ENCODE data around the gene PRDX1.

The PRDX1 gene

GRCh38 chr1:45552331-45552730 lies 30.6 kb upstream of the PRDX1 start:
- Histone ChIP-seq H3K4me1 (ENCODE audit: control insufficient read depth in 2 of 2, insufficient read depth in 2 of 2, low read length in 2 of 2) (peaks cover 13 to 16% of the 10 kb centered on the region in 2 donors), H3K27me3 (ENCODE audit: control insufficient read depth in 2 of 2, insufficient read depth in 2 of 2, low read length in 2 of 2) (no peaks in the 10 kb centered on the region), H3K9ac (ENCODE audit: low read depth in 1 of 2, low read length in 2 of 2) (no peak overlapping the region), H3K4me3 (ENCODE audit: low read length in 2 of 2) (peak overlapping the region in 1 of 2 donors; percentile 98), H3K36me3 (ENCODE audit: control insufficient read depth in 2 of 2, insufficient read depth in 2 of 2, low read length in 2 of 2) (peaks cover 2 to 10% of the 10 kb centered on the region in 2 donors), H3K9me3 (ENCODE audit: control insufficient read depth in 2 of 2, low read length in 2 of 2) (no peaks in the 10 kb centered on the region), H3K27ac (ENCODE audit: low read depth in 2 of 2, low read length in 2 of 2) (no peak overlapping the region)

- H3K36me3 ChIP-seq (ENCODE audit: control insufficient read depth in 2 of 2, insufficient read depth in 2 of 2, low read length in 2 of 2), result peaks cover 2 to 10% of the 10 kb centered on the region in 2 donors
- H3K4me1 ChIP-seq (ENCODE audit: control insufficient read depth in 2 of 2, insufficient read depth in 2 of 2, low read length in 2 of 2), result peaks cover 13 to 16% of the 10 kb centered on the region in 2 donors
- no peaks in the 10 kb centered on the region for H3K9me3 ChIP-seq (ENCODE audit: control insufficient read depth in 2 of 2, low read length in 2 of 2)
- H3K27ac ChIP-seq (ENCODE audit: low read depth in 2 of 2, low read length in 2 of 2), result peak overlapping the region in 1 of 2 donors; percentile 85
- peak overlapping the region; percentile 89 to 98 for H3K4me3 ChIP-seq (ENCODE audit: low read length in 2 of 2)
- no peaks in the 10 kb centered on the region for H3K27me3 ChIP-seq (ENCODE audit: control insufficient read depth in 2 of 2, insufficient read depth in 2 of 2, low read length in 2 of 2)
- H3K9ac ChIP-seq (ENCODE audit: low read depth in 1 of 2, low read length in 2 of 2), result peak overlapping the region; percentile 72 to 75
Observed at GRCh38 chr1:45551684-45552083, 30.0 kb upstream of the PRDX1 start.

DNA sequence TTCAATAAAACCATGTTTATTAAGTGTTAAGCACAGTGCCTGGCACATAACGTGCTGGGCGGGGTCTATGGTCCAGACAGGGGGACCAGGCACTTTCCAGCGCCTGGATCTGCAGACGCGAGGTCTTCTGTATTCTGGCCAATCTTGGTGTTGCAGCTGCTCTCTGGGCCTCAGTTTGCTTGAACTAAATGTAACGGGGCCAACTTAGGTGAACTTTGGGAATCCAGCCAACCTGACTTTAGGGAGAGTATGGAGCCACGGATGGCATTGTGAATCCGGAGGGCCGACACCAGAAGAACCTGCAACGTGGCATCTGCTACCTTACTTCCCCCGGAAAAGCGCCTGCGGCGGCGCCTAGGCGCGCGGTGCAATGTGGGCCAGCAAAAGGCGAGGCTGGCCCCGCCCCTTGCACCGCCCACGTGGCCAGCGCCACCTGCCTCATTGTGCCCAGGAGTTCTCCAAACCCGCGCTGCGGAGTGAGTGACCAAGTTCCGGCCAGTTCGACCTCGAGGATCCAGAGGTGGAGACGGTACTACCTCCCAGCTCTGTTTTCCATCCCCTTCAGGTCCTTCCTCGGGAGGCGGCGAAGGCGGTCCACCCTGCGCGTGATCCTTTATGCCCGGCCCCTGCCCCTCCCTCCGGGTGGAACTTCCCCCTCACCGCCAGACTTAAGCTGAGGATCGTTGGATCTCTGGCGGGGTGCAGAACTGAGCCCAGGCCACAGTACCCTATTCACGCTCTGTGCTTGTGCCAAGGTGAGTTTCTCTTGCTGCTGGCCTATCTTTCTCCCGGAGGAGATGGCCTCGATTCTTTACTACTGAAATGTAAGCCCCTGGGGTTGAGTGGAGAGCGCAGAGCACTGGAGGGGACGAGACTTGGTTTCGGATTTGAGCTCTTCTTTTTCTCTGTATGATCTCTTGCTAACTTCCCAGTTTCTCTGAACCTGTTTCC lies 29.0 kb upstream of the PRDX1 start, which contains the start of gene AKR1A1:
Gene AKR1A1 (plus strand): TSS at position 426 of the 951 bp plus-strand sequence. CDS start 10,969 bp downstream, outside the sequence.
- no peaks in the 10 kb centered on the region for H3K9me3 ChIP-seq (ENCODE audit: control insufficient read depth in 2 of 2, low read length in 2 of 2)
- peaks cover under 1 to 5% of the 10 kb centered on the region in 2 donors for H3K36me3 ChIP-seq (ENCODE audit: control insufficient read depth in 2 of 2, insufficient read depth in 2 of 2, low read length in 2 of 2)
- peak within 1 kb of the TSS; percentile 89 to 98 for H3K4me3 ChIP-seq (ENCODE audit: low read length in 2 of 2)
- H3K27ac ChIP-seq (ENCODE audit: low read depth in 2 of 2, low read length in 2 of 2), result peak within 1 kb of the TSS; percentile 85 to 95
- H3K27me3 ChIP-seq (ENCODE audit: control insufficient read depth in 2 of 2, insufficient read depth in 2 of 2, low read length in 2 of 2), result no peaks in the 10 kb centered on the region
- H3K9ac ChIP-seq (ENCODE audit: low read depth in 1 of 2, low read length in 2 of 2), result peak within 1 kb of the TSS; percentile 72 to 75
- peaks cover 13 to 16% of the 10 kb centered on the region in 2 donors for H3K4me1 ChIP-seq (ENCODE audit: control insufficient read depth in 2 of 2, insufficient read depth in 2 of 2, low read length in 2 of 2)

DNA sequence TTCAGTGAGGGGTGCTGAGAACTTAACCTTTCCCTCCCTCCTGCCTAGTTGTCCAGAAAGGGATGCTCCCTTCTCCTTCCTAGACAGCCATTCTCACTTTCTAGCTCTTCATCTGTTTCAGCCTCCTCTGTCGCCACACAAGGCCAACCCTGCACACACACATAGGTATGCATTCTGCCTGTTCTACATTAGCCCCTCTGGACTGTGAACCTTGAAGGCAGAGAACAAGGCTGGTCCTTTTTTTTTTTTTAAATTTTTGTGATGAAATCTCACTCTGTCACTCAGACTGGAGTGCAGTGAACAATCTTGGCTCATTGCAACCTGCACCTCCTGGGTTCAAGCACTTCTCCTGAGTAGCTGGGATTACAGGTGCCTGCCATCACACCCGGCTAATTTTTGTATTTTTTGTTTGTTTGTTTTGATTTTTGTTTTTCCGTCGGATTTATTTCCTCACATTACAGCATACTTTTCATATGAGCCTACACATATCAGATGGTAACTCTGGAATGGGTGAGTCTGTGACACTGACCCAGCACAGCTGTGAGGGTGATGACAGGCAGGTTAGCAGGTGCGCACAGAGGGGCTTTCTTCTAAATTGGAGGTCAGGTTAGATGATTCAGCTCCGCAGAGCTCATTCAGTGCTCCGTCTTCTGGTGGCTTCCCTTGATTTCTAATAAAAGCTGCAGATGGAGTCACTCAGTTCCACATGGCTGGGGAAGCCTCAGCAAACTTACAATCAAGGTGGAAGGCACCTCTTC lies 24.0 kb upstream of the PRDX1 start:
- Histone ChIP-seq H3K36me3 (ENCODE audit: control insufficient read depth in 2 of 2, insufficient read depth in 2 of 2, low read length in 2 of 2) (no peaks in the 10 kb centered on the region), H3K27ac (ENCODE audit: low read depth in 2 of 2, low read length in 2 of 2) (no peak overlapping the region), H3K27me3 (ENCODE audit: control insufficient read depth in 2 of 2, insufficient read depth in 2 of 2, low read length in 2 of 2) (no peaks in the 10 kb centered on the region), H3K9me3 (ENCODE audit: control insufficient read depth in 2 of 2, low read length in 2 of 2) (no peaks in the 10 kb centered on the region), H3K4me3 (ENCODE audit: low read length in 2 of 2) (no peak overlapping the region), H3K4me1 (ENCODE audit: control insufficient read depth in 2 of 2, insufficient read depth in 2 of 2, low read length in 2 of 2) (peaks cover 2 to 7% of the 10 kb centered on the region in 2 donors), H3K9ac (ENCODE audit: low read depth in 1 of 2, low read length in 2 of 2) (no peak overlapping the region)

- Histone ChIP-seq H3K4me1 (ENCODE audit: control insufficient read depth in 2 of 2, insufficient read depth in 2 of 2, low read length in 2 of 2) (peaks cover 0 to 7% of the 10 kb centered on the region in 2 donors), H3K36me3 (ENCODE audit: control insufficient read depth in 2 of 2, insufficient read depth in 2 of 2, low read length in 2 of 2) (no peaks in the 10 kb centered on the region), H3K27me3 (ENCODE audit: control insufficient read depth in 2 of 2, insufficient read depth in 2 of 2, low read length in 2 of 2) (no peaks in the 10 kb centered on the region), H3K9ac (ENCODE audit: low read depth in 1 of 2, low read length in 2 of 2) (no peak overlapping the region), H3K9me3 (ENCODE audit: control insufficient read depth in 2 of 2, low read length in 2 of 2) (no peaks in the 10 kb centered on the region), H3K4me3 (ENCODE audit: low read length in 2 of 2) (no peak overlapping the region), H3K27ac (ENCODE audit: low read depth in 2 of 2, low read length in 2 of 2) (no peak overlapping the region)
Observed at GRCh38 chr1:45545019-45545493, 23.4 kb upstream of the PRDX1 start.

- Histone ChIP-seq H3K36me3 (ENCODE audit: control insufficient read depth in 2 of 2, insufficient read depth in 2 of 2, low read length in 2 of 2) (no peaks in the 10 kb centered on the region), H3K9ac (ENCODE audit: low read depth in 1 of 2, low read length in 2 of 2) (no peak overlapping the region), H3K9me3 (ENCODE audit: control insufficient read depth in 2 of 2, low read length in 2 of 2) (no peaks in the 10 kb centered on the region), H3K4me3 (ENCODE audit: low read length in 2 of 2) (no peak overlapping the region), H3K27ac (ENCODE audit: low read depth in 2 of 2, low read length in 2 of 2) (no peak overlapping the region), H3K27me3 (ENCODE audit: control insufficient read depth in 2 of 2, insufficient read depth in 2 of 2, low read length in 2 of 2) (no peaks in the 10 kb centered on the region), H3K4me1 (ENCODE audit: control insufficient read depth in 2 of 2, insufficient read depth in 2 of 2, low read length in 2 of 2) (peaks cover 0 to 7% of the 10 kb centered on the region in 2 donors)
Observed at GRCh38 chr1:45544530-45544929, 22.8 kb upstream of the PRDX1 start.

DNA sequence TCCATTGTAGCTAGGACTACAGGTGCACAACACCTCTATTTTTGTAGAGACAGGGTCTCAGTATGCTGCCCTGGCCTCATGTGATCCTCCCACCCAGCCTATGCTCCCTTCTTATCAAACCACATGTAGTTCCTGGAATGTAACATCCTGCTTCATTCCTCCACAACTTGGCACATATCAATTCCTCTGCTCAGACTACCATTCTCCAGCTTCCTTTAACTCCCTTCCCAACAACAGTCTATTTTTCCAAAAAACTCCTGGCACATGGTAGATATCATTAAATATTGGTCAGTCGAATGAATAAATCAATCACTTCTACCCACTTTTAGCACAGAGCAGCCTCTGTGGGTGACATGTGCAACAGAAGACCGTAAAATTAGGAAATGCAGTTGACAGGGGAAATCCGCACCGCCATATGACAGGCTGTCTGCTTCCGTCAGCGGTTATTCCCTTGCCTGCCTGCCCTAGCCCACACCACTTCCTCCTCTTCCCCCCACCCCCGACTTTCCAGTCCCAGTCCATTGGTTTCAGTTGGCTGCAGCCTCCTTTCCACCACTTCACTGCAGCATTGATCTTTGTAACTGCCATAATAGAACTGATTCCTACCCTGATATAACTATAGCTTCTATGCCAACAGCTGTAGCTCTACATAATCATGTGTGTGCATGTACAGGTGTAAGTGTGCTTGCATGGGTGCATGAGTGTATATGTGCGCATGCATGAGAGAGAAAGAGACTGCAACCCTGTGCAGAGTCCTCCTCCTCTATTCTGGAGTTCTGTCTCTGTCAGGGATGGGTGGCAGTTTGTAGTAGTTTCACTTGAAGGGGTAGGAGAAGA lies 22.1 kb upstream of the PRDX1 start:
- H3K9me3 ChIP-seq (ENCODE audit: control insufficient read depth in 2 of 2, low read length in 2 of 2), result no peaks in the 10 kb centered on the region
- no peak overlapping the region for H3K9ac ChIP-seq (ENCODE audit: low read depth in 1 of 2, low read length in 2 of 2)
- H3K4me3 ChIP-seq (ENCODE audit: low read length in 2 of 2), result peak overlapping the region in 1 of 2 donors; percentile 45
- no peaks in the 10 kb centered on the region for H3K27me3 ChIP-seq (ENCODE audit: control insufficient read depth in 2 of 2, insufficient read depth in 2 of 2, low read length in 2 of 2)
- H3K4me1 ChIP-seq (ENCODE audit: control insufficient read depth in 2 of 2, insufficient read depth in 2 of 2, low read length in 2 of 2), result peaks cover 0 to 7% of the 10 kb centered on the region in 2 donors
- H3K36me3 ChIP-seq (ENCODE audit: control insufficient read depth in 2 of 2, insufficient read depth in 2 of 2, low read length in 2 of 2), result no peaks in the 10 kb centered on the region
- H3K27ac ChIP-seq (ENCODE audit: low read depth in 2 of 2, low read length in 2 of 2), result peak overlapping the region; percentile 5 to 52

- H3K27me3 ChIP-seq (ENCODE audit: control insufficient read depth in 2 of 2, insufficient read depth in 2 of 2, low read length in 2 of 2), result no peaks in the 10 kb centered on the region
- H3K9ac ChIP-seq (ENCODE audit: low read depth in 1 of 2, low read length in 2 of 2), result no peak overlapping the region
- peak overlapping the region; percentile 1 to 25 for H3K27ac ChIP-seq (ENCODE audit: low read depth in 2 of 2, low read length in 2 of 2)
- no peaks in the 10 kb centered on the region for H3K9me3 ChIP-seq (ENCODE audit: control insufficient read depth in 2 of 2, low read length in 2 of 2)
- no peak overlapping the region for H3K4me3 ChIP-seq (ENCODE audit: low read length in 2 of 2)
- H3K4me1 ChIP-seq (ENCODE audit: control insufficient read depth in 2 of 2, insufficient read depth in 2 of 2, low read length in 2 of 2), result peaks cover 0 to 7% of the 10 kb centered on the region in 2 donors
- H3K36me3 ChIP-seq (ENCODE audit: control insufficient read depth in 2 of 2, insufficient read depth in 2 of 2, low read length in 2 of 2), result no peaks in the 10 kb centered on the region
Observed at GRCh38 chr1:45542591-45542990, 20.9 kb upstream of the PRDX1 start.

DNA sequence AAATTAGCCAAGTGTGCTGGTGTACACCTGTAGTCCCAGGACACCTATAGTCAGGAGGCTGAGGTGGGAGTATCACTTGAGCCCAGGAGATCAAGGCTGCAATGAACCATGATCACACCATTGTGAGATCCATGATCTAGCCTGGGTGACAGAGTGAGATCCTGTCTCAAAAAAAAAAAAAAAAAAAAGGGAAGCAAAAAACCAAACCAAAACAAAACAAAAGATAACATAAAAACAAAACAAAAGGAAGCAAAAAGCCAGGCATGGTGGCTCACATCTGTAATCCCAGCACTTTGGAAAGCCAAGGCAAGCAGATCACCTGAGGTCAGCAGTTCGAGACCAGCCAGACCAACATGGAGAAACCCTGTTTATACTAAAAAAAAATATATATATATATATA lies 19.5 kb upstream of the PRDX1 start:
- peaks cover 0 to 7% of the 10 kb centered on the region in 2 donors for H3K4me1 ChIP-seq (ENCODE audit: control insufficient read depth in 2 of 2, insufficient read depth in 2 of 2, low read length in 2 of 2)
- no peaks in the 10 kb centered on the region for H3K36me3 ChIP-seq (ENCODE audit: control insufficient read depth in 2 of 2, insufficient read depth in 2 of 2, low read length in 2 of 2)
- H3K9ac ChIP-seq (ENCODE audit: low read depth in 1 of 2, low read length in 2 of 2), result no peak overlapping the region
- no peak overlapping the region for H3K4me3 ChIP-seq (ENCODE audit: low read length in 2 of 2)
- H3K9me3 ChIP-seq (ENCODE audit: control insufficient read depth in 2 of 2, low read length in 2 of 2), result no peaks in the 10 kb centered on the region
- no peak overlapping the region for H3K27ac ChIP-seq (ENCODE audit: low read depth in 2 of 2, low read length in 2 of 2)
- H3K27me3 ChIP-seq (ENCODE audit: control insufficient read depth in 2 of 2, insufficient read depth in 2 of 2, low read length in 2 of 2), result no peaks in the 10 kb centered on the region

All from mucosa of rectum (tissue), 2 donors.